ENCODE measurements around the gene RAF1.

- TF ChIP-seq CTCF (IDR thresholded peaks at IDR 0.05; ENCODE audit: low read length): no peak
- no peak for TF ChIP-seq EZH2phosphoT487 (IDR thresholded peaks at IDR 0.05; ENCODE audit: low read length)
- TF ChIP-seq EZH2 (optimal IDR thresholded peaks at IDR 0.05; ENCODE audit: low read depth, low read length): no peak
Measured at GRCh38 chr3:12612514-12613226, 51.2 kb downstream of the RAF1 start.

All from MM.1S (cell line).